GM12873 (cell line): ENCODE measurements around the gene MCU.

Experiments used
- TF ChIP-seq, protein P1 (sequence below): IDR thresholded peaks from 2 replicates; pipeline ENCODE4 v1.5.1; 2012; ENCODE audit warnings: low read depth, mild to moderate bottlenecking, moderate library complexity, low read length, control low read depth; ENCODE audit not compliant: insufficient read depth; ENCODE audit errors: missing control alignments

The MCU gene

DNA sequence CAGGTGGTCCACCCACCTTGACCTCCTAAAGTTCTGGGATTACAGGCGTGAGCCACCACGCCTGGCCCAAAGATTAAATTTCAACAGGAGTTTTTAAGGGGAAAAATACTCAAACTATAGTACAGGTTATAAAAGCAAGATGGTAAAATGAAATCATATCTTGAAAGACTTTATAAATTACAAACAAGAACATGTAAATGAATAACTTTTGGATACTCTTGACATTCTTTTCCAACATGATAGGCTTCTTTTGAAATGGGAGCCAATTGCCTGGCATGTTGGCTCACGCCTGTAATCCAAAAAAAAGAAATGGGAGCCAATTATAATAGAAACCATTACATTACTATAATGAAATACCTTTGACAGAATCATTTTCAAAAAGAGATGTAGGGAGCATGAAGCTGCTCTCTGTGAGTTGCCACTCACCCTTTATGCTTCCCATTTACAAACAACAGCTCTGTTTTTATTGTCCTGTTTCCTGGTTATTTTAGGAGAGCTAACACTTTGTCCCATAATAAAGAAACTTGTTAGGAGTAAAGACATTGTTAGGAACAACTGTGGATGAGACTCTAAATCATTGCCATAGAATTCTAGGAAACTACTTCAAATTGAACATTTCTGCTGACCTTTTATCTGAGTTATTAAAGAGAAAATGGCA, 24.6 kb upstream of the MCU start:
- TF ChIP-seq, protein P1, sequence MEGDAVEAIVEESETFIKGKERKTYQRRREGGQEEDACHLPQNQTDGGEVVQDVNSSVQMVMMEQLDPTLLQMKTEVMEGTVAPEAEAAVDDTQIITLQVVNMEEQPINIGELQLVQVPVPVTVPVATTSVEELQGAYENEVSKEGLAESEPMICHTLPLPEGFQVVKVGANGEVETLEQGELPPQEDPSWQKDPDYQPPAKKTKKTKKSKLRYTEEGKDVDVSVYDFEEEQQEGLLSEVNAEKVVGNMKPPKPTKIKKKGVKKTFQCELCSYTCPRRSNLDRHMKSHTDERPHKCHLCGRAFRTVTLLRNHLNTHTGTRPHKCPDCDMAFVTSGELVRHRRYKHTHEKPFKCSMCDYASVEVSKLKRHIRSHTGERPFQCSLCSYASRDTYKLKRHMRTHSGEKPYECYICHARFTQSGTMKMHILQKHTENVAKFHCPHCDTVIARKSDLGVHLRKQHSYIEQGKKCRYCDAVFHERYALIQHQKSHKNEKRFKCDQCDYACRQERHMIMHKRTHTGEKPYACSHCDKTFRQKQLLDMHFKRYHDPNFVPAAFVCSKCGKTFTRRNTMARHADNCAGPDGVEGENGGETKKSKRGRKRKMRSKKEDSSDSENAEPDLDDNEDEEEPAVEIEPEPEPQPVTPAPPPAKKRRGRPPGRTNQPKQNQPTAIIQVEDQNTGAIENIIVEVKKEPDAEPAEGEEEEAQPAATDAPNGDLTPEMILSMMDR: no peak

DNA sequence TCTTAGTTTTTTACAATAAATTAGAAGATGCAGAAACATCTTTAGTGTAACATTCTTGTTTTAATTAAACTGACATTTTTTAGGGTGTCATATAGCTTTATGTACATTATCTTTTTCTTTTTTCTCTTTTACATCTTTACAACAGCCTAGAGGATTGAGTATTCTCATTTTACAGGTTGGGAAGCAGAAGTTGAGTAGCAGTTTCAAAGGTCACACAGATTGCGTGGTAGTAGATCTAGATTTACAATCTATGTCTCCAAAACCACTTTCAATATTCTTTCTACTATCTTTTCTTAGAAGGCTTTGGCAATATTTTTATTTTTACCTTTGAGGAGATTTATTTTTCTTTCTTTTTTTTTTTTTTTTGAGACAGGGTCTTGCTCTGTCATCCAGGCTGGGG, 18.7 kb upstream of the MCU start:
- TF ChIP-seq, protein P1: no peak

DNA sequence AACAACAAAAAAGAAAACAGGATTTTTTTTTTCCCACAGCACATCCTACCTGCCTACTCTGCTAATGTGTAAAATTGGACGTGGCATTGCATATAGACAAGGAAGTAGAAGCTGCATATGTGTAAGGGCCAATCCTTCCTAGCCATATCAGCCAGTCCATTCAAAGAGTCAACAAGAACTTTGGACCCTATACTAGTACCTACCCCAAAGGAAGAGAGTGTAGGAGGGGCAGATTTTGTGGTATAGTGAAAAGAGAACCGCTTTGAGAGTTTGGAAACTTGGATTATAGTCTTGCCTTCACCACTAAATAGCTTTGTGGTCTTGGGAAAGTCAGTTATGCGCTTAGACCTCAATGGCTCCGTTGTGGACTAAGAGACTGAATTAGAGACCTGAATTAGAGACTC, 12.1 kb upstream of the MCU start:
- TF ChIP-seq, protein P1: no peak

DNA sequence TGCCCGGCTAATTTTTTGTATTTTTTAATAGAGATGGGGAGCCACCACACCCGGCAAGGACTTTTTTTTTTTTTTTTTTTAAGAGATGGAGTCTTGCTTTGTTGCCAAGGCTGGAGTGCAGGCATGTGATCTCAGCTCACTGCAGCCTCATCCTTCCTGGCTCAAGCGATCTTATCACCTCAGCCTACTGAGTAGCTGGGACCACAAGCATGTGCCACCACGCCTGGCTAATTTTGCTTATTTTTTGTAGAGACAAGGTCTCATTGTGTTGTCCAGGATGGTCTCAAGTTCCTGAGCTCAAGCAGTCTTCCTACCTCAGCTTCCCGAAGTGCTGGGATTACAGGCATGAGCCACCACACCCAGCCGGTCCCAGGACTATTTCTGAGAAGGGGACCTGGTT, 9.3 kb upstream of the MCU start:
- TF ChIP-seq, protein P1: no peak

DNA sequence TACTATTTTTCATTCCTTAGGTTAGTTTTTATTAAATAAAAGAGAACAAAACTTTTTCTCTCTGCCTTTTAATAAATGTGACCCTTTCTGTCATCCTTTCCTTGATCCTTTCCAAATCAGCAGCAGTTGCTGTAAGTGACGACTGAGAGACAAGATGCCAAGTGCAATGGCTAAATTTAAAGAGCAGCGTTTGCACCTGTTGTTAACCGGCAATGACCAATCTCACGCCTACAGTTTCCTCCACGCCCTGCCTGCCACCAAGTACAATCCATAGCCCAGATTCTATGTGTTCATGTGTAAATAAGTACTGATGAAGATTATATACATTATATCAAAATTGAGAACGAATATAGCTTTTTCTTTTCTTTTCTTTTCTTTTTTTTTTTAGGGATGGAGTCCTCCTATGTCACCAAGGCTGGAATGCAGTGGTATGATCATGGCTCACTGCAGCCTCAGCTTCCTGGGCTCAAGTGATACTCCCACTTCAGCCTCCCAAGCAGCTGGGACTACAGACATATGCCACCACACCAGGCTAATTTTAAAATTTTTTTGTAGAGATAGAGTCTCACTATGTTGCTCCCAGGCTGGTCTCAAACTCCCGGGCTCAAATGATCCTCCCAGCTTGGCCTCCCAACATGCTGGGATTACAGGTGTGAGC, 6.5 kb upstream of the MCU start:
- TF ChIP-seq, protein P1: no peak

DNA sequence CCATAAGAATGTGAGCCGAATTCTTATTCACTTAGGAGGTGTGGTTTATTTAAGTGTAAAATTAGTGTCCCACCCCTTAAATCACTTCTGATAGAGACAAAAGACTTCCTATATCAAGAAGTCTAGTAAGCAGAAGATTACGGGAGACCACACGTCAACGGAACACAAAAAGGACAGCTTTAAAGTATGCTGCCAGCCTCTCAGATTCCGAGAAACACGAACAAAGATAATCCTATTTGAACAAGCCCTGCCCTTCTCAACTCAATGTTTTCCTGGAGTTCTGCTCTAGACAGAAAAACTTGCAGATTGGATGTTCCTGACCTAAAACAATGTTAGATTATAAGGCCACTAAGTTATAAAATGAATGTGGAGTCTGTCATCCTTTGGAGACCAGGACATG, 4.9 kb upstream of the MCU start:
- TF ChIP-seq, protein P1: no peak

DNA sequence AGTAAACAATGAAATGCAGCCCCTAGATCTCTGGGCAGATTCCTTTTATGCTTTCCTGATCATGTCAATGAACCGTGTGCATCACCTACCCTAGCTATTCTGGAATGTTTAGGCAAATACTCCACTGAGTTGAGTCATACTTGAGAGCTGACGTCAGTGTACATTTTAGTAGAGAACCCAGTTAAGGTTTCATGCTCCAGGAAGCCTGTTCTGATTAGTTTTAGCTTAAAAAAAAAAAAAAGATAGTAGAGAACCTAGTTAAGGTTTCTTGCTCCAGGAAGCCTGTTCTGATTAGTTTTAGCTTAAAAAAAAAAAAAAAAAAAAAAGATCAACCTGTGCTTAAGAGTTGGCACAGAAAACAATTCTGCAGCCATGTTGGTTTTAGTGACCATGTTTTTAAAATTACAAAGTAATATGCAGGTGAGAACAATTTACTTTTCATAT, 3.7 kb upstream of the MCU start:
- TF ChIP-seq, protein P1: no peak
